H9 (cell line): ENCODE data around the gene RND2. TPM values are rescaled to one million over a fixed set of nuclear protein-coding genes. Genes with fewer than 3 reads are reported as not detected.

Experiments used
- DNase-seq: peaks from one replicate; pipeline ENCODE4 v3.0.0-alpha.2; 2017
- H2AFZ ChIP-seq: one replicate; pipeline ENCODE4 v1.6.1; 2013; ENCODE audit warnings: mild to moderate bottlenecking, low read length, control low read depth, moderate library complexity
- H2AK5ac ChIP-seq: 2 replicates; pipeline ENCODE4 v1.6.1; 2013; ENCODE audit warnings: low read length, control low read depth, mixed read lengths; ENCODE audit not compliant: insufficient read length
- H2BK120ac ChIP-seq: one replicate; pipeline ENCODE4 v1.6.1; 2013; ENCODE audit warnings: low read depth, mild to moderate bottlenecking, low read length, control low read depth, inconsistent platforms; ENCODE audit not compliant: poor library complexity, severe bottlenecking
- H2BK12ac ChIP-seq: 2 replicates; pipeline ENCODE4 v1.6.1; 2013; ENCODE audit warnings: low read length, control low read depth, mixed read lengths, low read depth; ENCODE audit not compliant: insufficient read length
- H2BK15ac ChIP-seq: 2 replicates; pipeline ENCODE4 v1.6.1; 2013; ENCODE audit warnings: low read depth, low read length, control low read depth
- H2BK20ac ChIP-seq: one replicate; pipeline ENCODE4 v1.6.1; 2013; ENCODE audit warnings: low read depth, mild to moderate bottlenecking, low read length, control low read depth, inconsistent platforms; ENCODE audit not compliant: poor library complexity, severe bottlenecking
- H2BK5ac ChIP-seq: 2 replicates; pipeline ENCODE4 v1.6.1; 2013; ENCODE audit warnings: low read length, control low read depth, mixed read lengths; ENCODE audit not compliant: insufficient read length
- H3K14ac ChIP-seq: 2 replicates; pipeline ENCODE4 v1.6.1; 2013; ENCODE audit warnings: low read length, control low read depth; ENCODE audit not compliant: insufficient read depth
- H3K18ac ChIP-seq: 2 replicates; pipeline ENCODE4 v1.6.1; 2013; ENCODE audit warnings: low read depth, mild to moderate bottlenecking, mixed read lengths, low read length, control low read depth; ENCODE audit not compliant: insufficient read length
- H3K23ac ChIP-seq: 2 replicates; pipeline ENCODE4 v1.6.1; 2013; ENCODE audit warnings: low read length, control low read depth, mixed read lengths, low read depth; ENCODE audit not compliant: insufficient read length
- H3K23me2 ChIP-seq: 2 replicates; pipeline ENCODE4 v1.6.1; 2013; ENCODE audit warnings: low read depth, mild to moderate bottlenecking, mixed read lengths, low read length, control low read depth; ENCODE audit not compliant: insufficient read length, poor library complexity, severe bottlenecking
- H3K27ac ChIP-seq: 2 replicates; pipeline ENCODE4 v1.5.1; 2013; ENCODE audit warnings: low read length, control low read depth, mixed read lengths, low read depth; ENCODE audit not compliant: insufficient read length
- H3K27me3 ChIP-seq: 2 replicates; pipeline ENCODE4 v1.6.1; 2013; ENCODE audit warnings: low read length, control low read depth, inconsistent platforms; ENCODE audit not compliant: insufficient read depth
- H3K4ac ChIP-seq: 2 replicates; pipeline ENCODE4 v1.6.1; 2013; ENCODE audit warnings: low read depth, mild to moderate bottlenecking, control low read depth, inconsistent platforms, low read length, moderate library complexity
- H3K4me1 ChIP-seq: 2 replicates; pipeline ENCODE4 v1.6.1; 2013; ENCODE audit warnings: low read length, control low read depth, inconsistent platforms; ENCODE audit not compliant: insufficient read depth
- H3K4me2 ChIP-seq: 2 replicates; pipeline ENCODE4 v1.6.1; 2013; ENCODE audit warnings: low read length, control low read depth, mixed read lengths; ENCODE audit not compliant: insufficient read length, insufficient read depth
- H3K56ac ChIP-seq: 2 replicates; pipeline ENCODE4 v1.6.1; 2013; ENCODE audit warnings: low read depth, mild to moderate bottlenecking, mixed read lengths, low read length, control low read depth; ENCODE audit not compliant: insufficient read length
- H3K79me1 ChIP-seq: 2 replicates; pipeline ENCODE4 v1.6.1; 2013; ENCODE audit warnings: low read depth, mild to moderate bottlenecking, moderate library complexity, low read length, control low read depth, inconsistent platforms; ENCODE audit not compliant: insufficient read depth, poor library complexity, severe bottlenecking
- H3K79me2 ChIP-seq: 2 replicates; pipeline ENCODE4 v1.6.1; 2013; ENCODE audit warnings: low read length, control low read depth, inconsistent platforms; ENCODE audit not compliant: insufficient read depth
- H3K9ac ChIP-seq: 2 replicates; pipeline ENCODE4 v1.6.1; 2013; ENCODE audit warnings: low read length, control low read depth, mixed read lengths; ENCODE audit not compliant: insufficient read length; ENCODE audit errors: extremely low read depth
- H3K9me3 ChIP-seq: one replicate; pipeline ENCODE4 v1.6.1; 2013; ENCODE audit warnings: low read depth, low read length, inconsistent platforms; ENCODE audit not compliant: control insufficient read depth
- H3T11ph ChIP-seq: one replicate; pipeline ENCODE4 v1.6.1; 2013; ENCODE audit warnings: mild to moderate bottlenecking, low read length, control low read depth, inconsistent platforms
- H4K20me1 ChIP-seq: one replicate; pipeline ENCODE4 v1.6.1; 2013; ENCODE audit not compliant: control insufficient read depth, insufficient read length, insufficient read depth
- H4K5ac ChIP-seq: 2 replicates; pipeline ENCODE4 v1.6.1; 2013; ENCODE audit warnings: low read depth, mild to moderate bottlenecking, mixed read lengths, low read length, control low read depth; ENCODE audit not compliant: insufficient read length
- H4K8ac ChIP-seq: replicated peaks from 2 replicates; pipeline ENCODE4 v1.6.1; 2013; ENCODE audit warnings: low read length, control low read depth, mixed read lengths, low read depth; ENCODE audit not compliant: insufficient read length
- H4K91ac ChIP-seq: 2 replicates; pipeline ENCODE4 v1.6.1; 2013; ENCODE audit warnings: low read depth, mild to moderate bottlenecking, moderate library complexity, mixed read lengths, low read length, control low read depth; ENCODE audit not compliant: insufficient read length
- H3K27ac Mint-ChIP-seq, 3 experiments: 2 replicates in 2 of 3; 3 replicates in 1 of 3; pipeline ENCODE4 v1.8.0; 2020 to 2021; ENCODE audit warnings: mixed read lengths in 3 of 3, mild to moderate bottlenecking in 1 of 3, moderate library complexity in 1 of 3
- H3K27me3 Mint-ChIP-seq: 2 replicates; pipeline ENCODE4 v1.8.0; 2021; ENCODE audit warnings: low read depth, mild to moderate bottlenecking, moderate library complexity, mixed read lengths
- H3K36me3 Mint-ChIP-seq, 3 experiments: 2 replicates in 2 of 3; 3 replicates in 1 of 3; pipeline ENCODE4 v1.8.0; 2020 to 2021; ENCODE audit warnings: low read depth in 3 of 3, mixed read lengths in 3 of 3; ENCODE audit not compliant: insufficient read depth in 1 of 3
- H3K4me1 Mint-ChIP-seq, 2 experiments: 2 replicates each; pipeline ENCODE4 v1.8.0; 2020; ENCODE audit warnings: mixed read lengths in 2 of 2
- H3K4me3 Mint-ChIP-seq, 2 experiments: 2 replicates in 1 of 2; 3 replicates in 1 of 2; pipeline ENCODE4 v1.8.0; 2020 to 2021; ENCODE audit warnings: mild to moderate bottlenecking in 2 of 2, mixed read lengths in 2 of 2, moderate library complexity in 1 of 2
- H3K9me3 Mint-ChIP-seq, 2 experiments: 2 replicates in 1 of 2; 3 replicates in 1 of 2; pipeline ENCODE4 v1.8.0; 2020; ENCODE audit warnings: mild to moderate bottlenecking in 2 of 2, mixed read lengths in 2 of 2, moderate library complexity in 1 of 2
- WGBS: extraction: QIAGEN DNeasy Blood & Tissue Kit; methylation state at CpG from one replicate; pipeline ENCODE4 v1.1.7; 2013; ENCODE audit warnings: missing lambda C conversion rate, low lambda C conversion rate, mixed read lengths; ENCODE audit not compliant: insufficient read length; ENCODE audit errors: extremely low coverage; 5-methylcytosine and 5-hydroxymethylcytosine counted together
- total RNA-seq: library from RNA; stranded (reverse); gene quantifications from 2 replicates; pipeline ENCODE4 v1.2.1, GENCODE V29; 2021
- TF ChIP-seq, protein P1 (sequence below): fragments of 200-600 bp; sonication (generic); conservative IDR thresholded peaks from 3 replicates; pipeline ENCODE4 v1.8.0; 2021; ENCODE audit warnings: antibody characterized with exemption, mild to moderate bottlenecking

The RND2 gene
- total RNA-seq, 1 experiment from 2014 or later = 47.8 TPM

DNA sequence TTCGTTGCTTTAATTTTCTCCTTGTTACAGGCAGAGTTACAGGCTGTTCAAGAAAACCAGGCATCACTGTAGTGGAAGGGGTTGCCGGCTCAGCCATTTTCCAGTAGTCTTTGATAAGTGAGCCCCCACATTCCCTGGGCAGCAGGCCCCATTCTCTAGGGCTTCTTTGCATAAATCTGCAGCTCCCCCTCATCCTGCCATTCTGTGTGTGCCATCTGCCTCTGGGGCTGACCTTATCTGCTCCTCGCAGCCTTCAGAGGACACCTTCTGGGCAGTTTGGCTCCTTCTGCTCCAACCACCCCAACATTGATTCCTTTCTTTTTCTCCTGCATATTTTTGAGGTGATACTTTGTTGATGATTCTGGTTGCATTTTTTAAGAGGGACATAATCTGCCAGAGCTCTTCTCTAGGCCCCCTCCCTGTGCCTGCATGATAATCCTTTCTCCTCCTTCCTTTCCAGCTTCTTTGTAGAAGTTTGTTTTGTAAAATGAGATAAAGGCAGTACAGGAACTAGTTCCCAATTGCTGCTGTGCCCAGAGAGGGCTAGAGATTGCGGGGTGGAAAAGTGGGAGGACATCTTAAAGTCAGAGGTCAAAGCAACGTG is 17.1 kb downstream of the RND2 start:
- H4K91ac ChIP-seq = no peak overlapping the region
- H4K20me1 ChIP-seq = no peaks in the 10 kb centered on the region
- H3K36me3 Mint-ChIP-seq = peaks cover 10 to 20% (median 19%) of the 10 kb centered on the region in 3 experiments; a peak in 6 of 7 replicates
- H2BK15ac ChIP-seq = no peak overlapping the region
- H3K27me3 Mint-ChIP-seq = no peaks in the 10 kb centered on the region
- peaks cover 48 to 57% of the 10 kb centered on the region in 2 experiments for H3K4me1 Mint-ChIP-seq
- no peak overlapping the region for H3K4ac ChIP-seq
- WGBS = no CpG with 5 or more reads among the region's 5 CpGs
- H3K23ac ChIP-seq = no peak overlapping the region
- TF ChIP-seq, protein P1, sequence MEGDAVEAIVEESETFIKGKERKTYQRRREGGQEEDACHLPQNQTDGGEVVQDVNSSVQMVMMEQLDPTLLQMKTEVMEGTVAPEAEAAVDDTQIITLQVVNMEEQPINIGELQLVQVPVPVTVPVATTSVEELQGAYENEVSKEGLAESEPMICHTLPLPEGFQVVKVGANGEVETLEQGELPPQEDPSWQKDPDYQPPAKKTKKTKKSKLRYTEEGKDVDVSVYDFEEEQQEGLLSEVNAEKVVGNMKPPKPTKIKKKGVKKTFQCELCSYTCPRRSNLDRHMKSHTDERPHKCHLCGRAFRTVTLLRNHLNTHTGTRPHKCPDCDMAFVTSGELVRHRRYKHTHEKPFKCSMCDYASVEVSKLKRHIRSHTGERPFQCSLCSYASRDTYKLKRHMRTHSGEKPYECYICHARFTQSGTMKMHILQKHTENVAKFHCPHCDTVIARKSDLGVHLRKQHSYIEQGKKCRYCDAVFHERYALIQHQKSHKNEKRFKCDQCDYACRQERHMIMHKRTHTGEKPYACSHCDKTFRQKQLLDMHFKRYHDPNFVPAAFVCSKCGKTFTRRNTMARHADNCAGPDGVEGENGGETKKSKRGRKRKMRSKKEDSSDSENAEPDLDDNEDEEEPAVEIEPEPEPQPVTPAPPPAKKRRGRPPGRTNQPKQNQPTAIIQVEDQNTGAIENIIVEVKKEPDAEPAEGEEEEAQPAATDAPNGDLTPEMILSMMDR = 0 out of 3 replicates have a peak, but pooled peaks have one; percentile 10
- H3K9me3 Mint-ChIP-seq = no peaks in the 10 kb centered on the region; a peak in 1 of 5 replicates
- no peaks in the 10 kb centered on the region for H3K79me2 ChIP-seq
- no peaks in the 10 kb centered on the region for H3K23me2 ChIP-seq
- H3K9ac ChIP-seq = no peak overlapping the region
- peak overlapping the region; percentile 9 for H3K4me2 ChIP-seq
- H3K4me3 Mint-ChIP-seq = peak overlapping the region in 1 of 2 experiments; percentile 20; a peak in 2 of 5 replicates
- H3K79me1 ChIP-seq = no peaks in the 10 kb centered on the region
- no peak for DNase-seq
- no peak overlapping the region for H3K56ac ChIP-seq
- no peak overlapping the region for H3K14ac ChIP-seq
- H3K27me3 ChIP-seq = no peaks in the 10 kb centered on the region
- H3T11ph ChIP-seq = no peak overlapping the region
- H4K8ac ChIP-seq = no peak overlapping the region
- no peak overlapping the region for H2BK12ac ChIP-seq
- H3K4me1 ChIP-seq = peaks cover 13% of the 10 kb centered on the region; the same call in 1 of the 2 replicates
- peak overlapping the region; percentile 92 to 98 (median 96) for H3K27ac Mint-ChIP-seq
- no peak overlapping the region for H3K27ac ChIP-seq
- H2BK120ac ChIP-seq = no peak overlapping the region
- H2BK20ac ChIP-seq = no peak overlapping the region
- H3K18ac ChIP-seq = no peak overlapping the region
- H3K9me3 ChIP-seq = no peaks in the 10 kb centered on the region
- no peak overlapping the region for H2AFZ ChIP-seq
- no peak overlapping the region for H2BK5ac ChIP-seq
- H4K5ac ChIP-seq = no peak overlapping the region
- H2AK5ac ChIP-seq = no peak overlapping the region
